SK-N-SH (cell line): ENCODE measurements around the gene DPPA2. TPM values are rescaled to one million over a fixed set of nuclear protein-coding genes. Genes with fewer than 3 reads are reported as not detected.

Experiments
- polyA plus RNA-seq, 3 experiments: library from polyadenylated mRNA; depleted of rRNA; stranded (reverse); fragments of >200 nt; gene quantifications; 2 replicates each; pipeline ENCODE4 v1.2.3, GENCODE V29; 2012
- small RNA-seq, 7 experiments: library from RNA; depleted of rRNA; stranded (forward); fragments of <200 nt; gene quantifications; one replicate each; pipeline ENCODE3, GENCODE V24; 2012

The DPPA2 gene
- polyA plus RNA-seq, 1 of the 3 experiments (the other 2 are of a cell fraction): not detected

Small RNAs within 50 kb of the gene (small RNA-seq; reads per million reads assigned to genes)
- gene AC124945.1 (0 to 3.4 (median 0) reads per million in 7 experiments), gene RF00017 (0 reads per million in 7 experiments)

Other genes with a start within 250 kb of the DPPA2 start
- gene MORC1, start 198.4 kb downstream of the DPPA2 start, polyA plus RNA-seq (2012; rRNA removed): not detected in 2 replicates
- gene C3orf85, start 179.8 kb downstream of the DPPA2 start, polyA plus RNA-seq (2012; rRNA removed): not detected in 2 replicates
- not detected in 2 replicates for gene DPPA4, start 21.0 kb upstream of the DPPA2 start, polyA plus RNA-seq (2012; rRNA removed)